GM10266 (cell line): ENCODE measurements around the gene GNGT1.

ENCODE experiments used
- DNase-seq: peaks from one replicate; pipeline ENCODE4 v3.0.0; 2012; ENCODE audit errors: extremely low spot score
- CTCF ChIP-seq: IDR thresholded peaks from 2 replicates; pipeline ENCODE4 v1.5.1; 2012; ENCODE audit warnings: mild to moderate bottlenecking, low read depth; ENCODE audit not compliant: control insufficient read depth, insufficient read depth; ENCODE audit errors: missing control alignments

Gene GNGT1

GRCh38 chr7:93906267-93906666, at the start of gene GNGT1:
Gene GNGT1, plus strand, starts transcription at chr7:93906567. Its CDS starts 180 bp downstream, at chr7:93906747.
- no peak for DNase-seq
- TF ChIP-seq CTCF: no peak

GRCh38 chr7:93858857-93859256, 47.5 kb upstream of the GNGT1 start:
- no peak for DNase-seq
- TF ChIP-seq CTCF: no peak

GRCh38 chr7:93860261-93860660, 46.1 kb upstream of the GNGT1 start:
- no peak for DNase-seq
- no peak for TF ChIP-seq CTCF

GRCh38 chr7:93861325-93861949, 44.9 kb upstream of the GNGT1 start:
- no peak for TF ChIP-seq CTCF
- no peak for DNase-seq

GRCh38 chr7:93862651-93863050, 43.7 kb upstream of the GNGT1 start:
- TF ChIP-seq CTCF: no peak
- no peak for DNase-seq

- no peak for TF ChIP-seq CTCF
- DNase-seq: no peak
Observed at GRCh38 chr7:93866886-93867285, 39.5 kb upstream of the GNGT1 start.

- DNase-seq: no peak
- TF ChIP-seq CTCF: no peak
Observed at GRCh38 chr7:93873998-93874574, 32.3 kb upstream of the GNGT1 start.
